AG09309 (cell line): Measurements from ENCODE around the gene VIPAS39.
A peak's percentile ranks its signal among the peaks of the same experiment; 100 is the strongest.
"Not testable (repeated sequence)": the region's sequence is repeated elsewhere in the genome, so short reads cannot be mapped to it uniquely, and the experiment has no call there.

Source experiments
- DNase-seq: peaks from one replicate; pipeline ENCODE4 v3.0.0-alpha.2; 2010; ENCODE audit warnings: low read depth
- H3K4me3 ChIP-seq: 2 replicates; pipeline ENCODE4 v1.5.1; 2011; ENCODE audit warnings: mild to moderate bottlenecking, low read depth, low read length, moderate library complexity; ENCODE audit not compliant: control insufficient read depth
- TF ChIP-seq, protein P1 (sequence below): IDR thresholded peaks from 2 replicates; pipeline ENCODE4 v1.5.1; 2011; ENCODE audit warnings: mild to moderate bottlenecking, low read depth, low read length, inconsistent platforms; ENCODE audit not compliant: insufficient read depth, control insufficient read depth; ENCODE audit errors: missing control alignments

The VIPAS39 gene

GRCh38 chr14:77426396-77426795 lies 31.0 kb downstream of the VIPAS39 start:
- H3K4me3 ChIP-seq, result no peak overlapping the region
- TF ChIP-seq, protein P1, sequence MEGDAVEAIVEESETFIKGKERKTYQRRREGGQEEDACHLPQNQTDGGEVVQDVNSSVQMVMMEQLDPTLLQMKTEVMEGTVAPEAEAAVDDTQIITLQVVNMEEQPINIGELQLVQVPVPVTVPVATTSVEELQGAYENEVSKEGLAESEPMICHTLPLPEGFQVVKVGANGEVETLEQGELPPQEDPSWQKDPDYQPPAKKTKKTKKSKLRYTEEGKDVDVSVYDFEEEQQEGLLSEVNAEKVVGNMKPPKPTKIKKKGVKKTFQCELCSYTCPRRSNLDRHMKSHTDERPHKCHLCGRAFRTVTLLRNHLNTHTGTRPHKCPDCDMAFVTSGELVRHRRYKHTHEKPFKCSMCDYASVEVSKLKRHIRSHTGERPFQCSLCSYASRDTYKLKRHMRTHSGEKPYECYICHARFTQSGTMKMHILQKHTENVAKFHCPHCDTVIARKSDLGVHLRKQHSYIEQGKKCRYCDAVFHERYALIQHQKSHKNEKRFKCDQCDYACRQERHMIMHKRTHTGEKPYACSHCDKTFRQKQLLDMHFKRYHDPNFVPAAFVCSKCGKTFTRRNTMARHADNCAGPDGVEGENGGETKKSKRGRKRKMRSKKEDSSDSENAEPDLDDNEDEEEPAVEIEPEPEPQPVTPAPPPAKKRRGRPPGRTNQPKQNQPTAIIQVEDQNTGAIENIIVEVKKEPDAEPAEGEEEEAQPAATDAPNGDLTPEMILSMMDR, result no peak
- no peak for DNase-seq

- DNase-seq, result no peak
- no peak overlapping the region for H3K4me3 ChIP-seq
- TF ChIP-seq, protein P1, result no peak
Measured at GRCh38 chr14:77424862-77425261, 32.5 kb downstream of the VIPAS39 start.

DNA sequence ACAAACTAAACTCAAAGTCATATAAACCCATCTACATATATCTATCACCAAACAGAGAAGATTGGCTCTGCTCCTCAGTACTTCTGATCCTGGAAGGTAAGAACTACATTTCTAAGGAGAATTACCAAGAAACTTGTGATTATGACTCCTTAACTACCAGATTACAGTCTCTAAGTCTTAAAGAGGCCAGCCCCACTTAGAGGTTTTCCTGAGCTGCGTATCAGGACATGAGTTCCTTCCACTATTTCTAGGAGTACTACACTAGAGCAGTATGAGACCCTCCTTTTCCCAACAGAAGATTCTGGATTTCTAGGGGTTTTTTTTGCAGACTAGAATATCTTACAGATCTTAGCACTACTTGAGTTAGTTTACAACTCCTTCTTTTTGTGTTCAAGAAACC lies 34.0 kb downstream of the VIPAS39 start, which contains the start of gene NOXRED1:
Gene NOXRED1, minus strand, starts transcription at position 101 of the 400 bp plus-strand sequence. CDS start 634 bp downstream, outside the sequence.
- no peak for DNase-seq
- no peak within 1 kb of the TSS for H3K4me3 ChIP-seq
- TF ChIP-seq, protein P1, result no peak

- TF ChIP-seq, protein P1, result no peak
- no peak overlapping the region for H3K4me3 ChIP-seq
- DNase-seq, result peak; percentile 7
Measured at GRCh38 chr14:77421201-77421600, 36.2 kb downstream of the VIPAS39 start.

DNA sequence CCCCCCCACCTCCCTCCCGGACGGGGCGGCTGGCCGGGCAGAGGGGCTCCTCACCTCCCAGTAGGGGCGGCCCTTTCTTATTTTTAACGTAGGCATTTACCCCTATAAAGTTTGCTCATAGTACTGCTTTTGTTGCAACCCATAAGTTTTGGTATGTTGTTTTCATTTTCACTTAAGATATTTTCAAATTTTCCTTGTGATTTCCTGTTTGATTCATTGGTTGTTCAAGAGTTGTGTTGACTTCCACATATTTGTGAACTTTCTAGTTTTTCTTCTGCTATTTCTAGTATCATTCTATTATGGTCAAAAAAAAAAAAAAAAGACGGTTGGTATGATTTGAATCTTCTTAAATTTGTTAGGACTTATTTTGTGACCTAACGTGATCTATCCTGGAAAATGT lies 40.6 kb downstream of the VIPAS39 start:
- DNase-seq, result no peak
- H3K4me3 ChIP-seq, result no peak overlapping the region
- TF ChIP-seq, protein P1, result no peak

DNA sequence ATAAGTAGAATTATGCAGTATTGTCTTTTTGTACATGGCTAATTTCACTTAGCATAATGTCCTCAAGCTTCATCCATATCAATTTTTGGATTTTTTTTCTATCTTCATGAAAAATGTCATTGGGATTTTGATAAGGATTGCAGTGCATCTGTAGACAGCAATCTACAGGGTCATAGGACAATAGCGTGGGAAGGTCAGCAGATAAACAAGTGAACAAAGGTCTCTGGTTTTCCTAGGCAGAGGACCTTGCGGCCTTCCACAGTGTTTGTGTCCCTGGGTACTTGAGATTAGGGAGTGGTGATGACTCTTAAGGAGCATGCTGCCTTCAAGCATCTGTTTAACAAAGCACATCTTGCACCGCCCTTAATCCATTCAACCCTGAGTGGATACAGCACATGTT lies 41.3 kb downstream of the VIPAS39 start:
- DNase-seq, H3K4me3 ChIP-seq: not testable (repeated sequence)

DNA sequence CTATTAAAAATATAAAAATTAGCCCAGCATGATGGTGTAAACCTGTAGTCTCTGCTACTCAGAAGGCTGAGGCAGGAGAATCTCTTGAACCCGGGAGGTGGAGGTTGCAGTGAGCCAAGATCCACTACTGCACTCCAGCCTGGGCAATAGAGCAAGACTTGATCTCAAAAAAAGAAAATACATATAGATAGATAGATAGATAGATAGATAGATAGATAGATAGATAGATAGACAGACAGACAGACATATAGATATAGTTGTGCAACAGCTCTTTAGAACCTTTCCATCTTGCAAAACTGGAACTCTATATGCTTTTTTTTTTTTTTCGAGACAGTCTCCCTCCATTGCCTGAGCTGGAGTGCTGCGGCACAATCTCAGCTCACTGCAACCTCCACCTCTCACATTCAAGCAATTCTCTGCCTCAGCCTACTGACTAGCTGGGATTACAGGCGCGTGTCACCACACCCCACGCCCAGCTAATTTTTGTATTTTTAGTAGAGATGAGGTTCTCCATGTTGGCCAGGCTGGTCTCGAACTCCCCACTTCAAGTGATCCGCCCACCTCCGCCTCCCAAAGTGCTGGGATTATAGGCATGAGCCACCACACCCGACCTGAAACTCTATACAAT lies 41.9 kb downstream of the VIPAS39 start:
- not testable (repeated sequence) for H3K4me3 ChIP-seq, DNase-seq

DNA sequence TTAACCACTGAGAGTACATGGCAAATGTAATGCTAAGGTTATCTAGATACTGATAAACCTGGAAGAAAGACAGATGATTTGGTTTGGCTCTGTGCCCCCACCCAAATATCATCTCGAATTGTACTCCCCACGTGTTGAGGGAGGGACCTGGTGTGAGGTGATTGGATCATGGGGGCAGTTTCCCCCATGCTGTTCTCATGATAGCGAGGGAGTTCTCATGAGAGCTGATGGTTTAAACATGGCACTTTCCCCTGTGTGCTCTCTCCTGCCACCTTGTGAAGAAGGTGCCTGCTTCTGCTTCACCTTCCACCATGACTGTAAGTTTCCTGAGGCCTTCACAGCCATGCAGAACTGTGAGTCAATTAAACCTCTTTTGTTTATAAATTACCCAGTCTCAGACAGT lies 48.3 kb downstream of the VIPAS39 start:
- no peak for DNase-seq
- no peak overlapping the region for H3K4me3 ChIP-seq
- TF ChIP-seq, protein P1, result peak; percentile 33
